Measurements from ENCODE around the gene SUCLG2.

The SUCLG2 gene

GRCh38 chr3:67529915-67530314, 124.5 kb downstream of the SUCLG2 start (continued):
- no peak for TF ChIP-seq INSM2 (tag by site-specific recombination; IDR thresholded peaks at IDR 0.05)
- TF ChIP-seq ZNF19 (tag by site-specific recombination; IDR thresholded peaks at IDR 0.05; ENCODE audit: low read depth) = no peak
- TF ChIP-seq ZNF362 (tag by site-specific recombination; IDR thresholded peaks at IDR 0.05) = no peak

- H3K4me1 ChIP-seq (ENCODE audit: control insufficient read depth, insufficient read depth, low read length) = no peaks in the 10 kb centered on the region
- POLR2A ChIA-PET = no interaction called here
- no peak overlapping the region for H3K27ac ChIP-seq (ENCODE audit: extremely low read depth, low read depth, low read length)
- no peaks in the 10 kb centered on the region for H3K36me3 ChIP-seq (ENCODE audit: control insufficient read depth in 2 of 2, insufficient read depth in 1 of 2, low read length in 2 of 2)
- CTCF ChIA-PET = interaction anchor here (1.3 kb wide), 1 partner anchor 148 kb away, joined by 3 read pairs; no protein-coding TSS in a partner anchor
- no peak for TF ChIP-seq ZNF157 (tag by site-specific recombination; IDR thresholded peaks at IDR 0.05)
- TF ChIP-seq ZBTB49 (tag by site-specific recombination; IDR thresholded peaks at IDR 0.05; ENCODE audit: low read depth) = no peak
- TF ChIP-seq ZFP3 (tag by site-specific recombination; IDR thresholded peaks at IDR 0.05; ENCODE audit: low read depth) = no peak
- TF ChIP-seq, protein P1, sequence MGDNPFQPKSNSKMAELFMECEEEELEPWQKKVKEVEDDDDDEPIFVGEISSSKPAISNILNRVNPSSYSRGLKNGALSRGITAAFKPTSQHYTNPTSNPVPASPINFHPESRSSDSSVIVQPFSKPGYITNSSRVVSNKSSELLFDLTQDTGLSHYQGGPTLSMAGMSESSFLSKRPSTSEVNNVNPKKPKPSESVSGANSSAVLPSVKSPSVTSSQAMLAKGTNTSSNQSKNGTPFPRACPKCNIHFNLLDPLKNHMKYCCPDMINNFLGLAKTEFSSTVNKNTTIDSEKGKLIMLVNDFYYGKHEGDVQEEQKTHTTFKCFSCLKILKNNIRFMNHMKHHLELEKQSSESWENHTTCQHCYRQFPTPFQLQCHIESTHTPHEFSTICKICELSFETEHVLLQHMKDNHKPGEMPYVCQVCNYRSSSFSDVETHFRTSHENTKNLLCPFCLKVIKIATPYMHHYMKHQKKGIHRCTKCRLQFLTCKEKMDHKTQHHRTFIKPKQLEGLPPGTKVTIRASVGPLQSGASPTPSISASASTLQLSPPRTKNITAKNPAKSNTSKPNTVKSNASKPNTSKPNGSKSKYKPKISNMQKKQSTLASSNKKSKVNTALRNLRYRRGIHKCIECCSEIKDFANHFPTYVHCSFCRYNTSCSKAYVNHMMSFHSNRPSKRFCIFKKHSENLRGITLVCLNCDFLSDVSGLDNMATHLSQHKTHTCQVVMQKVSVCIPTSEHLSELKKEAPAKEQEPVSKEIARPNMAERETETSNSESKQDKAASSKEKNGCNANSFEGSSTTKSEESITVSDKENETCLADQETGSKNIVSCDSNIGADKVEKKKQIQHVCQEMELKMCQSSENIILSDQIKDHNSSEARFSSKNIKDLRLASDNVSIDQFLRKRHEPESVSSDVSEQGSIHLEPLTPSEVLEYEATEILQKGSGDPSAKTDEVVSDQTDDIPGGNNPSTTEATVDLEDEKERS (tag by site-specific recombination; IDR thresholded peaks at IDR 0.05) = no peak
- no peak for TF ChIP-seq ZNF837 (tag by site-specific recombination; IDR thresholded peaks at IDR 0.05)
- TF ChIP-seq ZNF394 (tag by site-specific recombination; IDR thresholded peaks at IDR 0.05; ENCODE audit: borderline replicate concordance) = no peak
- TF ChIP-seq ZFP69B (tag by site-specific recombination; IDR thresholded peaks at IDR 0.05) = no peak
- no peak for TF ChIP-seq ZNF146 (tag by site-specific recombination; IDR thresholded peaks at IDR 0.05)
- no peak for TF ChIP-seq TCF7L2 (IDR thresholded peaks at IDR 0.05; ENCODE audit: borderline replicate concordance, low read depth, low read length)
- TF ChIP-seq ZNF473 (tag by site-specific recombination; IDR thresholded peaks at IDR 0.05) = no peak
- TF ChIP-seq YY1 (tag by site-specific recombination; IDR thresholded peaks at IDR 0.05) = no peak
- TF ChIP-seq ZNF654 (tag by site-specific recombination; IDR thresholded peaks at IDR 0.05; ENCODE audit: low read depth) = no peak
- no peak for TF ChIP-seq ZSCAN5A (tag by site-specific recombination; IDR thresholded peaks at IDR 0.05)
- no peaks in the 10 kb centered on the region for H3K9me3 ChIP-seq (ENCODE audit: control insufficient read depth, insufficient read depth, low read depth, low read length)
- no peak overlapping the region for H3K4me3 ChIP-seq (ENCODE audit: low read depth, low read length)
Observed at GRCh38 chr3:67529337-67529736, 125.1 kb downstream of the SUCLG2 start.
